Astrocyte (in vitro differentiated cells and primary cell): Measurements from ENCODE around the gene IMPA2. TPM values are rescaled to one million over a fixed set of nuclear protein-coding genes. Genes with fewer than 3 reads are reported as not detected.
"Not testable (repeated sequence)": the region's sequence is repeated elsewhere in the genome, so short reads cannot be mapped to it uniquely, and the experiment has no call there.

Experiments used
- DNase-seq: peaks from one replicate; pipeline ENCODE4 v3.0.0-alpha.2; 2010; ENCODE audit warnings: low read depth
- FAIRE-seq: peaks from 2 replicates; lab custom pipeline; 2011; peaks lifted over from hg19 to GRCh38; lab: Jason Lieb, UNC
- H2AFZ ChIP-seq: 2 replicates; pipeline ENCODE4 v1.6.0; 2012; ENCODE audit warnings: low read depth, low read length, inconsistent platforms
- H3K27ac ChIP-seq: 2 replicates; pipeline ENCODE4 v1.5.1; 2011; ENCODE audit warnings: low read depth, low read length, inconsistent platforms
- H3K27me3 ChIP-seq: 2 replicates; pipeline ENCODE4 v1.6.0; 2011; ENCODE audit warnings: low read length, inconsistent platforms; ENCODE audit not compliant: insufficient read depth
- H3K36me3 ChIP-seq: 2 replicates; pipeline ENCODE4 v1.5.1; 2011; ENCODE audit warnings: low read length, inconsistent platforms; ENCODE audit not compliant: insufficient read depth
- H3K4me1 ChIP-seq: 2 replicates; pipeline ENCODE4 v1.5.1; 2011; ENCODE audit warnings: low read length, inconsistent platforms; ENCODE audit not compliant: insufficient read depth
- H3K4me2 ChIP-seq: 2 replicates; pipeline ENCODE4 v1.6.0; 2012; ENCODE audit warnings: low read length, inconsistent platforms
- H3K4me3 ChIP-seq: 2 replicates; pipeline ENCODE4 v1.5.1; 2011; ENCODE audit warnings: low read depth, mild to moderate bottlenecking, low read length, inconsistent platforms; ENCODE audit not compliant: insufficient read depth
- H3K79me2 ChIP-seq: 2 replicates; pipeline ENCODE4 v1.6.0; 2012; ENCODE audit warnings: mild to moderate bottlenecking, low read length, inconsistent platforms; ENCODE audit not compliant: insufficient read depth
- H3K9ac ChIP-seq: 2 replicates; pipeline ENCODE4 v1.6.0; 2012; ENCODE audit warnings: mild to moderate bottlenecking, low read length, inconsistent platforms
- H3K9me3 ChIP-seq: 2 replicates; pipeline ENCODE4 v1.5.1; 2012; ENCODE audit warnings: low read depth, mild to moderate bottlenecking, low read length, inconsistent platforms; ENCODE audit not compliant: insufficient read depth
- H4K20me1 ChIP-seq: 2 replicates; pipeline ENCODE4 v1.6.0; 2012; ENCODE audit warnings: low read length, inconsistent platforms; ENCODE audit not compliant: insufficient read depth
- H3K27ac Mint-ChIP-seq: one replicate; pipeline ENCODE4 v1.8.0; 2021; ENCODE audit warnings: mild to moderate bottlenecking, mixed read lengths; ENCODE audit not compliant: unreplicated experiment
- H3K27me3 Mint-ChIP-seq: one replicate; pipeline ENCODE4 v1.8.0; 2021; ENCODE audit warnings: low read depth, mixed read lengths; ENCODE audit not compliant: unreplicated experiment
- H3K36me3 Mint-ChIP-seq: one replicate; pipeline ENCODE4 v1.8.0; 2021; ENCODE audit warnings: low read depth, mixed read lengths; ENCODE audit not compliant: unreplicated experiment
- H3K4me1 Mint-ChIP-seq: one replicate; pipeline ENCODE4 v1.8.0; 2021; ENCODE audit warnings: low read depth, mixed read lengths; ENCODE audit not compliant: unreplicated experiment
- H3K4me3 Mint-ChIP-seq: one replicate; pipeline ENCODE4 v1.8.0; 2021; ENCODE audit warnings: mild to moderate bottlenecking, moderate library complexity, mixed read lengths; ENCODE audit not compliant: unreplicated experiment
- H3K9me3 Mint-ChIP-seq: one replicate; pipeline ENCODE4 v1.8.0; 2021; ENCODE audit warnings: mild to moderate bottlenecking, mixed read lengths; ENCODE audit not compliant: unreplicated experiment
- CTCF ChIP-seq: IDR thresholded peaks from 2 replicates; pipeline ENCODE4 v1.5.1; 2011; ENCODE audit warnings: low read depth, mild to moderate bottlenecking, inconsistent platforms, low read length, moderate library complexity; ENCODE audit not compliant: insufficient read depth
- EZH2 ChIP-seq: IDR thresholded peaks from 2 replicates; pipeline ENCODE4 v1.6.1; 2012; ENCODE audit warnings: mild to moderate bottlenecking, low read length, inconsistent platforms; ENCODE audit not compliant: insufficient read depth
- total RNA-seq: library from RNA; stranded (reverse); gene quantifications from 2 replicates; pipeline ENCODE4 v1.2.1, GENCODE V29; 2021

IMPA2 gene
- total RNA-seq, 1 donor from 2014 or later: 4.8 TPM

DNA sequence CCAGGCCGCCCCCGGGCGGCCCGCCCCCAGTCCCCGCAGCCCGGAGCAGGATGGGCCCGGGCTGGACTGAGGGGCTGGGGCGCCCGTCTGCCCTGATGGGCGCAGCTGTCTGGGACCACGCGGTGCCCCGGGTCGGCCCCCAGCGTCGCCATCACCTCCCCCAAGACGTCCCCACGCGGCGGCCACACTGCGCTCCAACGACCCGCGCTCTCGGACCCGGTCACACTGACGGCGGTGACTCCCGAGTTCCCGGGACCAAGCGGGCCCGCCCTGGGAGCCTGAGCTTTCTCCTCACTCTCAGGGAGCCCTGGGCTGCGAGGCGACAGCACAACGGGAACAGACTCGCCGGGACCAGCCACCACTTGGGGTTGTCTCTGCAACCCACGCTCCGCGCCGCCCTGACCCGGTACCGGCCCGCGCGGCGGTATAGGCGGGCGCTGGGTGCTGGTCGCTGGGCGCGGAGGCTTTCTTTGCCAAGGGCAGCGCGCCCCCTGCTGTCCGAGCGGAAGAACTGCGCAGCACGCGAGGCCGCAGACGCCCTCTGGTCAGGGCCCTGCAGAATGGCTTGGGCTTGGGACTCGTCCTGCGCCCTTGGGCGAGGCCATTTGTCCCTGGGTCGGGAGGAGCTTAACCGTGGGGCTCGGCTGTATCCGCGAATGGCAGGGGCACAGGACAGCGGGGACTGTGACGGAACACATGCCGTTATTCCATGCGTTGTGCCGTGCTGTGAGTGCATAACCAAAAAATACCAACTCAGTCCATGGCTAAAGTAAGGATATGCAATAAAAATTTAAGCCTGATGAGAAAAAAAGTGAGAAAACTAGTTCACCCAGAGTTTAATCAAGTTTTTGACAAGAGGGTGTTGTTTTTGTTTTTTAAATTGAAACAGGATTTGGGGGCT is 57.6 kb downstream of the IMPA2 start:
- H3K9me3 Mint-ChIP-seq: no peaks in the 10 kb centered on the region
- FAIRE-seq: no peak
- TF ChIP-seq CTCF (peak; percentile 51), EZH2 (no peak)

DNA sequence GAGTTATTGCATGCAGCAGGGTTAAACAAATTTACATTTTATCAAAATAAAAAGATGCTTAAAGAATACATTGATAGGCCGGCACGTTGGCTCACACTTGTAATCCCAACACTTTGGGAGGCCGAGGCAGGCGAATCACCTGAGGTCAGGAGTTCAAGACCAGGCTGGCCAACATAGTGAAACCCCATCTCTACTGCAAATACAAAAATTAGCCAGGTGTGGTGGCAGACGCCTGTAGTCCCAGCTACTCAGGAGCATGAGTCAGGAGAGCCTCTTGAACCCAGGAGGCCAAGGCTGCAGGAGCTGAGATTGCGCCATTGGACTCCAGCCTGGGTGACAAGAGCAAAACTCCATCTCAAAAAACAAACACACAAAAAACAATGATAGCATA is 58.2 kb downstream of the IMPA2 start:
- not testable (repeated sequence) for H3K4me1 ChIP-seq, H3K27ac Mint-ChIP-seq

More for the DNA sequence above, 57.6 kb downstream of the IMPA2 start:
- no peak overlapping the region for H3K27ac Mint-ChIP-seq
- H3K79me2 ChIP-seq: no peaks in the 10 kb centered on the region
- no peaks in the 10 kb centered on the region for H3K36me3 ChIP-seq
- H3K36me3 Mint-ChIP-seq: no peaks in the 10 kb centered on the region
- peaks cover 13% of the 10 kb centered on the region for H3K4me1 Mint-ChIP-seq
- peaks cover 9% of the 10 kb centered on the region for H3K4me1 ChIP-seq
- peak overlapping the region; percentile 80 for H3K9ac ChIP-seq
- H3K27me3 Mint-ChIP-seq: peaks cover 24% of the 10 kb centered on the region
- H3K4me3 Mint-ChIP-seq: peak overlapping the region; percentile 54
- peak overlapping the region; percentile 63 for H3K4me3 ChIP-seq
- no peaks in the 10 kb centered on the region for H3K27me3 ChIP-seq
- no peak overlapping the region for H3K27ac ChIP-seq
- H3K4me2 ChIP-seq: peak overlapping the region; percentile 97
- H2AFZ ChIP-seq: peak overlapping the region; percentile 94
- H4K20me1 ChIP-seq: no peaks in the 10 kb centered on the region
- no peaks in the 10 kb centered on the region for H3K9me3 ChIP-seq
- peak; percentile 40 for DNase-seq

DNA sequence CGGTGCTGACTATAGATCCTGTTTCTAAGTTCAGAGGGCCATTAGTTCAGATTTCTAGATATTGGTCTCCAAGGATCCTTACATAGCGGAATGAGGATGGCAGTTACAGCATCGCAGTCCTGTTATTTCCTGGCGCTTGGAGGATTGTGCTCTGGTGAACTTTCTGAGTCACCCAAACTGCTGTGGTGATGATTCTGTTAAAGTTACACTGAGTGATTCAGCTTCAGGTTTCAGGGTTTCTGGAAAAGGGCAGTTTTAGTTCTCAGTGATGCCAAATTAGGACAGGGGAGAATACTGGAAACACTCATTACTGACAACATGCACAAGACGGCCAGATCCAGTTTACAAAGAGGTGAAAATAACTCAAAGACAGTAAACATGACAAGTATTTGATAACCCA is 60.3 kb downstream of the IMPA2 start:
- peak; percentile 55 for FAIRE-seq
- Histone ChIP-seq H3K36me3 (no peaks in the 10 kb centered on the region), H3K79me2 (no peaks in the 10 kb centered on the region), H4K20me1 (no peaks in the 10 kb centered on the region), H3K27me3 (no peaks in the 10 kb centered on the region), H3K4me2 (peak overlapping the region; percentile 46), H3K4me1 (peaks cover 12% of the 10 kb centered on the region), H3K27ac (peak overlapping the region; percentile 35), H3K9me3 (no peaks in the 10 kb centered on the region), H2AFZ (no peak overlapping the region), H3K4me3 (no peak overlapping the region), H3K9ac (peak overlapping the region; percentile 32)
- peak; percentile 92 for DNase-seq
- Mint-ChIP-seq H3K4me1 (peaks cover 23% of the 10 kb centered on the region), H3K4me3 (no peak overlapping the region), H3K9me3 (no peaks in the 10 kb centered on the region), H3K27ac (peak overlapping the region; percentile 85), H3K36me3 (no peaks in the 10 kb centered on the region), H3K27me3 (peaks cover 10% of the 10 kb centered on the region)
- TF ChIP-seq EZH2 (no peak), CTCF (no peak)

More for the DNA sequence above, 58.2 kb downstream of the IMPA2 start:
- H3K79me2 ChIP-seq, H3K4me2 ChIP-seq, H3K4me3 ChIP-seq, H3K9ac ChIP-seq, H3K36me3 ChIP-seq, H2AFZ ChIP-seq, H3K4me3 Mint-ChIP-seq, H3K36me3 Mint-ChIP-seq, H4K20me1 ChIP-seq, H3K27me3 ChIP-seq, H3K9me3 ChIP-seq, FAIRE-seq, DNase-seq, H3K27ac ChIP-seq, H3K9me3 Mint-ChIP-seq: not testable (repeated sequence)
- Mint-ChIP-seq H3K27me3 (peaks cover 25% of the 10 kb centered on the region), H3K4me1 (peaks cover 13% of the 10 kb centered on the region)
